Measurements from ENCODE around the gene SLC16A1. TPM values are rescaled to one million over a fixed set of nuclear protein-coding genes. Genes with fewer than 3 reads are reported as not detected.
"Not testable (repeated sequence)": the region's sequence is repeated elsewhere in the genome, so short reads cannot be mapped to it uniquely, and the experiment has no call there.

SLC16A1 gene
- total and polyA plus RNA-seq, 10 of the 15 experiments (the other 5 are each of a cell fraction or from before 2014, with no cell fraction given): 39.0 to 106 (median 65.8) TPM

- WGBS (ENCODE audit: insufficient coverage, insufficient replicate concordance, low lambda C conversion rate, missing lambda C conversion rate): 54% methylated on average over 6 of the region's 6 CpGs
- POLR2A ChIA-PET: interaction anchor here (0.6 to 0.7 kb wide), 2 partner anchors 9 to 121 kb away, joined by 6 to 7 read pairs; no protein-coding TSS in a partner anchor
- FAIRE-seq: no peak
These were observed 62.5 kb downstream of the SLC16A1 start for GRCh38 chr1:112893288-112894009.

GRCh38 chr1:112889906-112890305 is 66.1 kb downstream of the SLC16A1 start:
- 78% methylated on average over 9 of the region's 9 CpGs for WGBS (ENCODE audit: insufficient coverage, insufficient replicate concordance, low lambda C conversion rate, missing lambda C conversion rate)
- FAIRE-seq; H3K9me3 ChIP-seq (replicated peaks; ENCODE audit: control insufficient read depth, insufficient read depth, low read length); DNase-seq (ENCODE audit: low read depth, low spot score); H2AFZ ChIP-seq (ENCODE audit: control insufficient read depth, low read depth, low read length); H3K27me3 ChIP-seq (replicated peaks in 1 of 2; ENCODE audit: control insufficient read depth in 2 of 2, insufficient read depth in 2 of 2, low read length in 1 of 2); H3K36me3 ChIP-seq (ENCODE audit: control insufficient read depth in 2 of 2, insufficient read depth in 2 of 2, low read length in 1 of 2); H3K27ac ChIP-seq (ENCODE audit: control insufficient read depth, insufficient read depth); H3K4me1 ChIP-seq (ENCODE audit: control insufficient read depth, insufficient read depth, low read length); H3K4me2 ChIP-seq (ENCODE audit: control insufficient read depth, insufficient read depth); H3K79me2 ChIP-seq (ENCODE audit: control insufficient read depth, insufficient read depth, low read length); POLR2A ChIA-PET; ATAC-seq; BruUV-seq (replicated peaks); H3K4me3 ChIP-seq; H3K9ac ChIP-seq (ENCODE audit: control insufficient read depth, insufficient read depth, low read length); intact Hi-C loops (cut with micrococcal nuclease; ENCODE audit: unreplicated experiment); H4K20me1 ChIP-seq (ENCODE audit: control insufficient read depth, insufficient read depth): not testable (repeated sequence)
- in situ Hi-C loops (cut with MboI): loop anchor here (10.0 kb wide), 1 partner anchor 785 kb away; no protein-coding TSS in a partner anchor
- ChIA-PET RAD21 (ENCODE audit: unreplicated experiment) (interaction anchor here (2.1 kb wide), 1 partner anchor 152 kb away, joined by 8 read pairs; no protein-coding TSS in a partner anchor), CTCF (interaction anchor here (1.0 to 3.2 kb wide), 3 partner anchors 10 to 183 kb away, joined by 3 to 16 read pairs (median 14); partner anchors contain the start of gene LRIG2), SMC1A (ENCODE audit: uncharacterized antibody, unreplicated experiment) (interaction anchor here (1.0 to 2.2 kb wide), 3 partner anchors 39 to 153 kb away, joined by 3 to 11 read pairs (median 3); no protein-coding TSS in a partner anchor)

More at GRCh38 chr1:112893288-112894009, 62.5 kb downstream of the SLC16A1 start:
- intact Hi-C loops (cut with micrococcal nuclease; ENCODE audit: unreplicated experiment): no loop called here
- Histone ChIP-seq H3K9ac (ENCODE audit: control insufficient read depth, insufficient read depth, low read length) (no peak overlapping the region), H3K79me2 (ENCODE audit: control insufficient read depth, insufficient read depth, low read length) (no peaks in the 10 kb centered on the region), H3K27ac (ENCODE audit: control insufficient read depth, insufficient read depth) (no peak overlapping the region), H2AFZ (ENCODE audit: control insufficient read depth, low read depth, low read length) (no peak overlapping the region), H3K4me1 (ENCODE audit: control insufficient read depth, insufficient read depth, low read length) (no peaks in the 10 kb centered on the region), H3K36me3 (ENCODE audit: control insufficient read depth in 2 of 2, insufficient read depth in 2 of 2, low read length in 1 of 2) (no peaks in the 10 kb centered on the region), H3K9me3 (replicated peaks; ENCODE audit: control insufficient read depth, insufficient read depth, low read length) (peaks cover 2% of the 10 kb centered on the region; the same call in 1 of the 3 replicates), H3K4me3 (no peak overlapping the region), H4K20me1 (ENCODE audit: control insufficient read depth, insufficient read depth) (no peaks in the 10 kb centered on the region), H3K4me2 (ENCODE audit: control insufficient read depth, insufficient read depth) (no peak overlapping the region), H3K27me3 (replicated peaks in 1 of 2; ENCODE audit: control insufficient read depth in 2 of 2, insufficient read depth in 2 of 2, low read length in 1 of 2) (no peaks in the 10 kb centered on the region)
- DNase-seq (ENCODE audit: low read depth, low spot score) (no peak), ATAC-seq (no peak)
- ChIA-PET RAD21 (ENCODE audit: unreplicated experiment) (no interaction called here), SMC1A (ENCODE audit: uncharacterized antibody, unreplicated experiment) (interaction anchor here (0.7 kb wide), 1 partner anchor 9 kb away, joined by 3 read pairs; no protein-coding TSS in a partner anchor), CTCF (interaction anchor here (1.2 kb wide), 1 partner anchor 179 kb away, joined by 4 read pairs; the partner anchor contains the start of gene LRIG2)
- no peak for TF ChIP-seq STAT3 (IDR thresholded peaks at IDR 0.05; ENCODE audit: low read depth, low read length)
- no peak for TF ChIP-seq ZNF274 (IDR thresholded peaks at IDR 0.05; ENCODE audit: insufficient read depth, insufficient read length)
- no TSS peak for BruUV-seq (replicated peaks)
- in situ Hi-C loops (cut with MboI): no loop called here
